HepG2 (cell line): ENCODE measurements around the gene KIF22. TPM values are rescaled to one million over a fixed set of nuclear protein-coding genes. Genes with fewer than 3 reads are reported as not detected.

Source experiments
- ATF3 ChIP-seq: sonication (generic); formaldehyde crosslinking; IDR thresholded peaks from 2 replicates; pipeline ENCODE4 v1.4.0; 2020; ENCODE audit warnings: missing genetic modification reagents
- CCAR2 ChIP-seq: fragments of 200-400 bp; formaldehyde crosslinking; optimal IDR thresholded peaks from 2 replicates; pipeline ENCODE3; 2018; ENCODE audit warnings: low read depth, mild to moderate bottlenecking, low read length, moderate library complexity
- ETS1 ChIP-seq: sonication (generic); formaldehyde crosslinking; IDR thresholded peaks from 2 replicates; pipeline ENCODE4 v1.4.0; 2020; ENCODE audit warnings: missing genetic modification reagents
- FIP1L1 ChIP-seq: fragments of 200-400 bp; formaldehyde crosslinking; IDR thresholded peaks from 2 replicates; pipeline ENCODE4 v1.6.1; 2018; ENCODE audit warnings: low read depth, mild to moderate bottlenecking, low read length, moderate library complexity, borderline replicate concordance; ENCODE audit not compliant: insufficient read depth
- FOXA3 ChIP-seq: IDR thresholded peaks from 2 replicates; pipeline ENCODE4 v1.6.1; 2016; ENCODE audit warnings: missing genetic modification reagents, missing compliant biosample characterization
- HIVEP1 ChIP-seq: sonication (generic); formaldehyde crosslinking; IDR thresholded peaks from 2 replicates; pipeline ENCODE4 v1.4.0; 2020; ENCODE audit warnings: mild to moderate bottlenecking, missing genetic modification reagents
- IKZF1 ChIP-seq: fragments of 450-650 bp; IDR thresholded peaks from 2 replicates; pipeline ENCODE4 v1.7.1; 2016
- KLF16 ChIP-seq, 2 experiments: sonication (generic) in 1 of 2; formaldehyde crosslinking in 1 of 2; IDR thresholded peaks; 2 replicates each; pipeline versions ENCODE4 v1.6.1 to v1.8.0; 2016 to 2023; ENCODE audit warnings: missing genetic modification reagents in 2 of 2, missing compliant biosample characterization in 1 of 2
- MIER3 ChIP-seq: IDR thresholded peaks from 2 replicates; pipeline ENCODE4 v1.6.1; 2016; ENCODE audit warnings: missing compliant biosample characterization, borderline replicate concordance
- NCOA5 ChIP-seq: sonication (generic); formaldehyde crosslinking; IDR thresholded peaks from 2 replicates; pipeline ENCODE4 v1.4.0; 2020; ENCODE audit warnings: missing genetic modification reagents
- RELA ChIP-seq: sonication (generic); formaldehyde crosslinking; IDR thresholded peaks from 2 replicates; pipeline ENCODE4 v1.4.0; 2020; ENCODE audit warnings: missing genetic modification reagents
- SALL2 ChIP-seq: sonication (generic); formaldehyde crosslinking; IDR thresholded peaks from 2 replicates; pipeline ENCODE4 v1.8.1; 2023; ENCODE audit warnings: mild to moderate bottlenecking, missing genetic modification reagents, inconsistent platforms
- SMAD1 ChIP-seq: sonication (generic); formaldehyde crosslinking; IDR thresholded peaks from 2 replicates; pipeline ENCODE4 v1.4.0; 2020; ENCODE audit warnings: missing genetic modification reagents, low read depth, mild to moderate bottlenecking, borderline replicate concordance
- SMC3 ChIP-seq: IDR thresholded peaks from 2 replicates; pipeline ENCODE4 v1.6.1; 2011; ENCODE audit warnings: low read length, improper control_type of control experiment
- SSRP1 ChIP-seq: IDR thresholded peaks from 2 replicates; pipeline ENCODE4 v1.6.1; 2016; ENCODE audit warnings: control low read depth
- TBL1XR1 ChIP-seq: fragments of 150-350 bp; IDR thresholded peaks from 2 replicates; pipeline ENCODE4 v1.6.1; 2014; ENCODE audit warnings: borderline replicate concordance, low read length; ENCODE audit not compliant: partially characterized antibody
- TEAD3 ChIP-seq: optimal IDR thresholded peaks from 2 replicates; pipeline ENCODE3; 2016; ENCODE audit warnings: borderline replicate concordance
- ZFP62 ChIP-seq: sonication (generic); formaldehyde crosslinking; IDR thresholded peaks from 2 replicates; pipeline ENCODE4 v1.4.0; 2020; ENCODE audit warnings: missing genetic modification reagents
- ZIK1 ChIP-seq: sonication (generic); formaldehyde crosslinking; IDR thresholded peaks from 2 replicates; pipeline ENCODE4 v1.5.0; 2020; ENCODE audit warnings: mild to moderate bottlenecking, low read depth, missing genetic modification reagents, borderline replicate concordance
- ZNF124 ChIP-seq: sonication (generic); formaldehyde crosslinking; IDR thresholded peaks from 2 replicates; pipeline ENCODE4 v1.4.0; 2020; ENCODE audit warnings: missing genetic modification reagents
- ZNF530 ChIP-seq: sonication (generic); formaldehyde crosslinking; IDR thresholded peaks from 2 replicates; pipeline ENCODE4 v1.5.0; 2020; ENCODE audit warnings: low read depth, mild to moderate bottlenecking, missing genetic modification reagents
- ZNF549 ChIP-seq: sonication (generic); formaldehyde crosslinking; IDR thresholded peaks from 2 replicates; pipeline ENCODE4 v1.5.0; 2020; ENCODE audit warnings: missing genetic modification reagents
- ZNF577 ChIP-seq: sonication (generic); formaldehyde crosslinking; IDR thresholded peaks from 2 replicates; pipeline ENCODE4 v1.4.0; 2020; ENCODE audit warnings: mild to moderate bottlenecking, low read depth, missing genetic modification reagents, borderline replicate concordance
- polyA plus RNA-seq, 8 experiments: library from polyadenylated mRNA; depleted of rRNA in 3 of 8; stranded (reverse) in 7 of 8; unstranded in 1 of 8; fragments of >200 nt; fragmentation: Illumina TruSeq in 4 of 8; extraction: Trizol in 4 of 8; gene quantifications; 2 replicates each; pipeline versions ENCODE4 v1.2.1 to v1.2.3, GENCODE V29; 2011 to 2016; ENCODE audit warnings: low read depth in 4 of 8, missing spikeins in 1 of 8, mixed read lengths in 1 of 8; ENCODE audit not compliant: insufficient read depth in 1 of 8
- total RNA-seq, 5 experiments: library from RNA; depleted of rRNA; stranded (reverse); fragments of >200 nt; fragmentation: Illumina TruSeq; extraction: Trizol; gene quantifications; 2 replicates each; pipeline ENCODE4 v1.2.3, GENCODE V29; 2016; ENCODE audit warnings: low read depth in 1 of 5
- TF ChIP-seq, protein P1 (sequence below): sonication (generic); formaldehyde crosslinking; IDR thresholded peaks from 2 replicates; pipeline ENCODE4 v1.9.0; 2021; ENCODE audit warnings: missing genetic modification reagents, borderline replicate concordance
- TF ChIP-seq, protein P2 (sequence below): sonication (generic); formaldehyde crosslinking; IDR thresholded peaks from 2 replicates; pipeline ENCODE4 v1.4.0; 2020; ENCODE audit warnings: mild to moderate bottlenecking, missing genetic modification reagents

Gene KIF22
- total and polyA plus RNA-seq, 2 of the 13 experiments (the other 11 are each of a cell fraction or from before 2014, with no cell fraction given) = 95.8 to 118 TPM

GRCh38 chr16:29790183-29790948 lies at the start of gene KIF22 (continued):
- TF ChIP-seq, protein P1, sequence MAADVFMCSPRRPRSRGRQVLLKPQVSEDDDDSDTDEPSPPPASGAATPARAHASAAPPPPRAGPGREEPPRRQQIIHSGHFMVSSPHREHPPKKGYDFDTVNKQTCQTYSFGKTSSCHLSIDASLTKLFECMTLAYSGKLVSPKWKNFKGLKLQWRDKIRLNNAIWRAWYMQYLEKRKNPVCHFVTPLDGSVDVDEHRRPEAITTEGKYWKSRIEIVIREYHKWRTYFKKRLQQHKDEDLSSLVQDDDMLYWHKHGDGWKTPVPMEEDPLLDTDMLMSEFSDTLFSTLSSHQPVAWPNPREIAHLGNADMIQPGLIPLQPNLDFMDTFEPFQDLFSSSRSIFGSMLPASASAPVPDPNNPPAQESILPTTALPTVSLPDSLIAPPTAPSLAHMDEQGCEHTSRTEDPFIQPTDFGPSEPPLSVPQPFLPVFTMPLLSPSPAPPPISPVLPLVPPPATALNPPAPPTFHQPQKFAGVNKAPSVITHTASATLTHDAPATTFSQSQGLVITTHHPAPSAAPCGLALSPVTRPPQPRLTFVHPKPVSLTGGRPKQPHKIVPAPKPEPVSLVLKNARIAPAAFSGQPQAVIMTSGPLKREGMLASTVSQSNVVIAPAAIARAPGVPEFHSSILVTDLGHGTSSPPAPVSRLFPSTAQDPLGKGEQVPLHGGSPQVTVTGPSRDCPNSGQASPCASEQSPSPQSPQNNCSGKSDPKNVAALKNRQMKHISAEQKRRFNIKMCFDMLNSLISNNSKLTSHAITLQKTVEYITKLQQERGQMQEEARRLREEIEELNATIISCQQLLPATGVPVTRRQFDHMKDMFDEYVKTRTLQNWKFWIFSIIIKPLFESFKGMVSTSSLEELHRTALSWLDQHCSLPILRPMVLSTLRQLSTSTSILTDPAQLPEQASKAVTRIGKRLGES (CRISPR knock-in tag) = peak; percentile 69; the same call in 1 of the 2 replicates
- TF ChIP-seq ETS1 (CRISPR knock-in tag) (no peak; the same call in 1 of the 2 replicates), SSRP1 (no peak), NCOA5 (CRISPR knock-in tag) (no peak), TBL1XR1 (peak; percentile 48), FOXA3 (CRISPR knock-in tag) (peak; percentile 66), ATF3 (CRISPR knock-in tag) (peak; percentile 31), ZFP62 (no peak), ZNF549 (CRISPR knock-in tag) (no peak), MIER3 (CRISPR knock-in tag) (peak; percentile 72), FIP1L1 (peak; percentile 98; the same call in 1 of the 2 replicates), SMC3 (peak; percentile 38; the same call in 1 of the 2 replicates), ZNF577 (CRISPR knock-in tag) (no peak), ZIK1 (CRISPR knock-in tag) (peak; percentile 75), RELA (CRISPR knock-in tag) (peak; percentile 95; the same call in 1 of the 2 replicates), SALL2 (peak; percentile 85; the same call in 1 of the 2 replicates), TEAD3 (CRISPR knock-in tag) (peak; percentile 15), ZNF530 (CRISPR knock-in tag) (no peak), KLF16 (CRISPR knock-in tag; IDR thresholded peaks at IDR 0.05) (peak in 1 of 2 experiments; percentile 89; a peak in 2 of 4 replicates), HIVEP1 (CRISPR knock-in tag) (peak; percentile 64; the same call in 1 of the 2 replicates), IKZF1 (no peak), ZNF124 (CRISPR knock-in tag) (peak; percentile 97; the same call in 1 of the 2 replicates), CCAR2 (no peak), SMAD1 (CRISPR knock-in tag) (peak; percentile 59; the same call in 1 of the 2 replicates)
- TF ChIP-seq, protein P2, sequence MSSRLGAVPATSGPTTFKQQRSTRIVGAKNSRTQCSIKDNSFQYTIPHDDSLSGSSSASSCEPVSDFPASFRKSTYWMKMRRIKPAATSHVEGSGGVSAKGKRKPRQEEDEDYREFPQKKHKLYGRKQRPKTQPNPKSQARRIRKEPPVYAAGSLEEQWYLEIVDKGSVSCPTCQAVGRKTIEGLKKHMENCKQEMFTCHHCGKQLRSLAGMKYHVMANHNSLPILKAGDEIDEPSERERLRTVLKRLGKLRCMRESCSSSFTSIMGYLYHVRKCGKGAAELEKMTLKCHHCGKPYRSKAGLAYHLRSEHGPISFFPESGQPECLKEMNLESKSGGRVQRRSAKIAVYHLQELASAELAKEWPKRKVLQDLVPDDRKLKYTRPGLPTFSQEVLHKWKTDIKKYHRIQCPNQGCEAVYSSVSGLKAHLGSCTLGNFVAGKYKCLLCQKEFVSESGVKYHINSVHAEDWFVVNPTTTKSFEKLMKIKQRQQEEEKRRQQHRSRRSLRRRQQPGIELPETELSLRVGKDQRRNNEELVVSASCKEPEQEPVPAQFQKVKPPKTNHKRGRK (CRISPR knock-in tag) = peak; percentile 64; the same call in 1 of the 2 replicates
